PFSK-1 (cell line): ENCODE data around the gene PRRC2A.

ENCODE experiments used
- FOXP2 ChIP-seq: optimal IDR thresholded peaks from 2 replicates; pipeline ENCODE3; 2011; ENCODE audit warnings: borderline replicate concordance, control low read depth, inconsistent platforms; ENCODE audit not compliant: insufficient read depth; ENCODE audit errors: extremely low read length, extremely low read depth
- POLR2AphosphoS5 ChIP-seq: IDR thresholded peaks from 2 replicates; pipeline ENCODE4 v1.6.1; 2012; ENCODE audit warnings: low read depth, mild to moderate bottlenecking, control low read depth, low read length, moderate library complexity
- SIN3A ChIP-seq: IDR thresholded peaks from 2 replicates; pipeline ENCODE4 v1.6.1; 2012; ENCODE audit warnings: mild to moderate bottlenecking, low read length, moderate library complexity, borderline replicate concordance; ENCODE audit not compliant: insufficient read depth
- TAF1 ChIP-seq: IDR thresholded peaks from 2 replicates; pipeline ENCODE4 v1.6.1; 2012; ENCODE audit warnings: low read length, control low read depth, borderline replicate concordance; ENCODE audit not compliant: insufficient read depth
- TF ChIP-seq, protein P1 (sequence below), 2 experiments: IDR thresholded peaks; 2 replicates each; pipeline versions ENCODE4 v1.6.1 to v1.8.0; 2011 to 2012; ENCODE audit warnings: low read depth in 2 of 2, low read length in 2 of 2, control low read depth in 1 of 2, inconsistent platforms in 1 of 2, mild to moderate bottlenecking in 1 of 2, moderate library complexity in 1 of 2; ENCODE audit not compliant: insufficient read depth in 1 of 2

The PRRC2A gene

DNA sequence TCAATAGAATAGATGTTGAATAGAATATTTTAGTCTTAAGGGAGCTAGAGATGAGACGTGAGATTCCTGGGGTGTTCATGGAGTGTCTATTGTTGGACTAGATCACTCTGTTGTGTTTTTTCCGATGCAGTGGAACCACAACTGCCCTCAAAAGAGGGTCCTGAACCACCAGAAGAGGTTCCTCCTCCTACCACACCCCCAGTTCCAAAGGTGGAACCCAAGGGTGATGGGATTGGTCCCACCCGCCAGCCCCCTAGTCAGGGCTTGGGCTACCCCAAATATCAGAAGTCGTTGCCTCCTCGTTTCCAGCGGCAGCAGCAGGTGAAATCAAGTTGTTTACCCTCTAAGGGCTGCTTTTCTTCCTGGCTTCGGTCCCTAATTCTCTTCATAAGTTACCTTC, 8.5 kb downstream of the PRRC2A start:
- TF ChIP-seq FOXP2 = no peak
- TF ChIP-seq POLR2AphosphoS5 = peak; percentile 35; the same call in 1 of the 2 replicates

DNA sequence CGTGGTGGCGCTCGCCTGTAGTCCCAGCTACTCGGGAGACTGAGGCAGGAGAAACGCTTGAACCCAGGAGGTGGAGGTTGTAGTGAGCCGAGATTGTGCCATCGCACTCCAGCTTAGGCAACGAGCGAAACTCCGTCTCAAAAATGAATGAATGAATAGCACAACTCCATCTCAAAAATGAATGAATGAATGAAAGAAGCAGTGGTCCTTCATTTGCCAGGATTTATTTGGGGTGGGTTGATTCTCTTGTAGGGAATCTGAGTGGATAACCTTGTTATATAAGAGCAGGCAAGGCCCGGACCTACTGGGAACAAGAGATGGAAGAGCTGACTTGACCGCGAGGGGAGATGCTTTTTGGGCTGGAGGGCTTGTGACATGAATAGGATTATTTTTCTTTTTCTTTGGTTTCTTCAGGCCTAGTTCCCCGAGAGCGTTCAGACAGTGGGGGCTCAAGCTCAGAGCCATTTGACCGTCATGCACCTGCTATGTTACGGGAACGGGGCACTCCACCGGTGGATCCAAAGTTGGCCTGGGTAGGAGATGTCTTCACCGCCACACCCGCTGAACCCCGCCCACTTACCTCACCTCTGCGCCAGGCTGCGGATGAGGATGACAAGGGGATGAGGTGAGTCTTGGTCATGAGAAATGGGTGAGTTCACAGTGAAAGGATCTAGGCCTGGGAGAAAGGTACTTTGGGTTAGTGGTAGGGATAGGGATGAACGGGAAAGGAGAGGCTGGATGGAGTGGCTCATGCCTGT, 9.8 kb downstream of the PRRC2A start:
- TF ChIP-seq POLR2AphosphoS5 (peak; percentile 41; the same call in 1 of the 2 replicates), FOXP2 (no peak)

DNA sequence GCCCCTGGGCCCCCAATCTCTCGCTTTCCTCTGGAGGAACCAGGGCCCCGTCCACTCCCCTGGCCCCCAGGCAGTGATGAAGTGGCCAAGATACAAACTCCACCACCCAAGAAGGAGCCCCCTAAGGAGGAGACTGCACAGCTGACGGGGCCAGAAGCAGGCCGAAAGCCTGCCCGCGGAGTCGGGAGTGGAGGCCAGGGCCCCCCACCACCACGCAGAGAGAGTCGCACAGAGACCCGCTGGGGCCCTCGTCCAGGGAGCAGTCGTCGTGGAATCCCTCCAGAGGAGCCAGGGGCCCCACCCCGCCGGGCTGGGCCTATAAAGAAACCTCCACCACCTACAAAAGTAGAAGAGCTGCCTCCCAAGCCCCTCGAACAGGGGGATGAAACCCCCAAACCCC, 10.7 kb downstream of the PRRC2A start:
- TF ChIP-seq FOXP2 (no peak), SIN3A (no peak), POLR2AphosphoS5 (no peak), TAF1 (no peak)
- TF ChIP-seq, protein P1, sequence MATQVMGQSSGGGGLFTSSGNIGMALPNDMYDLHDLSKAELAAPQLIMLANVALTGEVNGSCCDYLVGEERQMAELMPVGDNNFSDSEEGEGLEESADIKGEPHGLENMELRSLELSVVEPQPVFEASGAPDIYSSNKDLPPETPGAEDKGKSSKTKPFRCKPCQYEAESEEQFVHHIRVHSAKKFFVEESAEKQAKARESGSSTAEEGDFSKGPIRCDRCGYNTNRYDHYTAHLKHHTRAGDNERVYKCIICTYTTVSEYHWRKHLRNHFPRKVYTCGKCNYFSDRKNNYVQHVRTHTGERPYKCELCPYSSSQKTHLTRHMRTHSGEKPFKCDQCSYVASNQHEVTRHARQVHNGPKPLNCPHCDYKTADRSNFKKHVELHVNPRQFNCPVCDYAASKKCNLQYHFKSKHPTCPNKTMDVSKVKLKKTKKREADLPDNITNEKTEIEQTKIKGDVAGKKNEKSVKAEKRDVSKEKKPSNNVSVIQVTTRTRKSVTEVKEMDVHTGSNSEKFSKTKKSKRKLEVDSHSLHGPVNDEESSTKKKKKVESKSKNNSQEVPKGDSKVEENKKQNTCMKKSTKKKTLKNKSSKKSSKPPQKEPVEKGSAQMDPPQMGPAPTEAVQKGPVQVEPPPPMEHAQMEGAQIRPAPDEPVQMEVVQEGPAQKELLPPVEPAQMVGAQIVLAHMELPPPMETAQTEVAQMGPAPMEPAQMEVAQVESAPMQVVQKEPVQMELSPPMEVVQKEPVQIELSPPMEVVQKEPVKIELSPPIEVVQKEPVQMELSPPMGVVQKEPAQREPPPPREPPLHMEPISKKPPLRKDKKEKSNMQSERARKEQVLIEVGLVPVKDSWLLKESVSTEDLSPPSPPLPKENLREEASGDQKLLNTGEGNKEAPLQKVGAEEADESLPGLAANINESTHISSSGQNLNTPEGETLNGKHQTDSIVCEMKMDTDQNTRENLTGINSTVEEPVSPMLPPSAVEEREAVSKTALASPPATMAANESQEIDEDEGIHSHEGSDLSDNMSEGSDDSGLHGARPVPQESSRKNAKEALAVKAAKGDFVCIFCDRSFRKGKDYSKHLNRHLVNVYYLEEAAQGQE (IDR thresholded peaks at IDR 0.05; ENCODE audit: insufficient read depth in 1 of 2, low read depth in 2 of 2, low read length in 2 of 2) = no peak

DNA sequence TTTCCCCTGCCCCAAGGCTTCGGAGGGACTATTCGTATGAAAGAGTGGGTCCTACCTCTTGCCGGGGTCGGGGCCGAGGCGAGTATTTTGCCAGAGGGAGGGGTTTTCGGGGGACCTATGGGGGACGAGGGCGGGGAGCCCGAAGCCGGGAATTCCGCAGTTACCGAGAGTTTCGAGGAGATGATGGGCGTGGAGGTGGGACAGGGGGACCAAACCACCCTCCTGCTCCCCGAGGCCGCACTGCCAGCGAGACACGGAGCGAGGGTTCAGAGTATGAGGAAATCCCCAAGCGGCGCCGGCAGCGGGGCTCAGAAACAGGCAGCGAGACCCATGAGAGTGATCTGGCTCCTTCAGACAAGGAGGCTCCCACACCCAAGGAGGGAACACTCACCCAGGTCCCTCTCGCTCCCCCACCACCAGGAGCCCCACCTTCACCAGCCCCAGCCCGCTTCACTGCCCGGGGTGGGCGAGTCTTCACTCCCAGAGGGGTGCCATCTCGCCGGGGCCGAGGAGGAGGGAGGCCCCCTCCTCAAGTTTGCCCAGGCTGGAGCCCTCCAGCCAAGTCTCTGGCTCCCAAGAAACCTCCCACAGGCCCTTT, 11.3 kb downstream of the PRRC2A start:
- TF ChIP-seq, protein P1 (IDR thresholded peaks at IDR 0.05; ENCODE audit: insufficient read depth in 1 of 2, low read depth in 2 of 2, low read length in 2 of 2) = no peak
- no peak for TF ChIP-seq POLR2AphosphoS5
- TF ChIP-seq SIN3A = no peak
- no peak for TF ChIP-seq TAF1
- no peak for TF ChIP-seq FOXP2

DNA sequence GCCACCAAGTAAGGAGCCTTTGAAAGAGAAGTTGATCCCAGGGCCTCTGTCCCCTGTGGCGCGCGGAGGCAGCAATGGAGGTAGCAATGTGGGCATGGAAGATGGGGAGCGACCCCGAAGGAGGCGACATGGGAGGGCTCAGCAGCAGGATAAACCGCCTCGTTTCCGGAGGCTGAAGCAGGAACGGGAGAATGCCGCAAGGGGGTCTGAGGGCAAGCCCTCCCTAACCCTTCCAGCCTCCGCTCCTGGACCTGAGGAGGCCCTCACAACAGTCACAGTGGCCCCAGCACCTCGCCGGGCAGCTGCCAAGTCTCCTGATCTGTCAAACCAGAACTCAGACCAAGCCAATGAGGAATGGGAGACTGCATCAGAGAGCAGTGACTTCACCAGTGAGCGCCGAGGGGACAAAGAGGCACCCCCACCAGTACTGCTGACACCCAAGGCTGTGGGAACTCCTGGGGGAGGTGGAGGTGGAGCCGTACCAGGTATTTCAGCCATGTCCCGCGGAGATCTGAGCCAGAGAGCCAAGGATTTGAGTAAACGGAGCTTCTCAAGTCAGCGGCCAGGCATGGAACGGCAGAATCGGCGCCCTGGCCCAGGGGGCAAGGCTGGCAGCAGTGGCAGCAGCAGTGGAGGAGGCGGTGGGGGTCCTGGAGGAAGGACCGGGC, 11.9 kb downstream of the PRRC2A start:
- TF ChIP-seq, protein P1 (IDR thresholded peaks at IDR 0.05; ENCODE audit: insufficient read depth in 1 of 2, low read depth in 2 of 2, low read length in 2 of 2) = no peak
- TF ChIP-seq FOXP2 = no peak
- TF ChIP-seq POLR2AphosphoS5 = no peak
- no peak for TF ChIP-seq SIN3A
- TF ChIP-seq TAF1 = no peak

DNA sequence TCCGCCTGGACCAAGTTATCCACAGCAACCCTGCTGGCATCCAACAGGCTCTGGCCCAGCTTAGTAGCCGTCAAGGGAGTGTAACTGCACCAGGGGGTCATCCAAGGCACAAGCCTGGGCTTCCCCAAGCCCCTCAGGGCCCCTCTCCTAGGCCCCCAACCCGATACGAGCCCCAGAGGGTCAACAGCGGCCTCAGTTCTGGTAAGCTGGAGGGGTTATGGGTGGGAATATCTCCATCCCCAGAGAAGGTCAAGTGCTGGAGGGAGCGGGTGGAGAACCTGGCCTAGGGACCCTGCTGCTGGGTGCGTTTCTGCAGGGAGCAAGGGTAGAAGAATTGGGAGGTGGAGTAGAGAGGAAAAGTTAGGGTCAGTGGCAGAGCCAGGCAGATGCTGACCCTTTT, 12.9 kb downstream of the PRRC2A start:
- 0 out of 2 replicates have a peak, but pooled peaks have one; percentile 47 for TF ChIP-seq POLR2AphosphoS5
- TF ChIP-seq TAF1 = no peak
